Activated naive CD8-positive, alpha-beta T cell (primary cell): ENCODE measurements around the gene KBTBD2.
"Not testable (repeated sequence)": the region's sequence is repeated elsewhere in the genome, so short reads cannot be mapped to it uniquely, and the experiment has no call there.

Experiments used
- H3K27ac Mint-ChIP-seq: one replicate; pipeline ENCODE4 v1.8.0; 2021; ENCODE audit warnings: mixed read lengths
- H3K27me3 Mint-ChIP-seq: one replicate; pipeline ENCODE4 v1.8.0; 2021; ENCODE audit warnings: mixed read lengths
- H3K36me3 Mint-ChIP-seq: one replicate; pipeline ENCODE4 v1.8.0; 2021; ENCODE audit warnings: mixed read lengths
- H3K4me1 Mint-ChIP-seq: one replicate; pipeline ENCODE4 v1.8.0; 2021; ENCODE audit warnings: low read depth, mixed read lengths
- H3K4me3 Mint-ChIP-seq: one replicate; pipeline ENCODE4 v1.8.0; 2021; ENCODE audit warnings: mild to moderate bottlenecking, mixed read lengths
- H3K9me3 Mint-ChIP-seq: one replicate; pipeline ENCODE4 v1.8.0; 2021; ENCODE audit warnings: low read depth, mixed read lengths

The KBTBD2 gene

GRCh38 chr7:32850654-32851053, 40.9 kb downstream of the KBTBD2 start:
- not testable (repeated sequence) for H3K4me1 Mint-ChIP-seq, H3K4me3 Mint-ChIP-seq, H3K9me3 Mint-ChIP-seq, H3K27ac Mint-ChIP-seq, H3K36me3 Mint-ChIP-seq
- peaks cover 22% of the 10 kb centered on the region for H3K27me3 Mint-ChIP-seq

- not testable (repeated sequence) for H3K36me3 Mint-ChIP-seq, H3K4me1 Mint-ChIP-seq, H3K4me3 Mint-ChIP-seq, H3K9me3 Mint-ChIP-seq, H3K27ac Mint-ChIP-seq
- H3K27me3 Mint-ChIP-seq = peaks cover 17% of the 10 kb centered on the region
Observed at GRCh38 chr7:32848655-32849054, 42.9 kb downstream of the KBTBD2 start.

- Mint-ChIP-seq H3K4me3 (no peak overlapping the region), H3K4me1 (peaks cover 5% of the 10 kb centered on the region), H3K9me3 (no peaks in the 10 kb centered on the region), H3K27ac (no peak overlapping the region), H3K36me3 (no peaks in the 10 kb centered on the region), H3K27me3 (peaks cover 12% of the 10 kb centered on the region)
Observed at GRCh38 chr7:32846630-32847225, 44.8 kb downstream of the KBTBD2 start.

- not testable (repeated sequence) for H3K4me1 Mint-ChIP-seq, H3K27me3 Mint-ChIP-seq, H3K27ac Mint-ChIP-seq, H3K9me3 Mint-ChIP-seq, H3K4me3 Mint-ChIP-seq, H3K36me3 Mint-ChIP-seq
Observed at GRCh38 chr7:32844748-32845147, 46.8 kb downstream of the KBTBD2 start.

- not testable (repeated sequence) for H3K27ac Mint-ChIP-seq, H3K27me3 Mint-ChIP-seq, H3K36me3 Mint-ChIP-seq, H3K9me3 Mint-ChIP-seq, H3K4me1 Mint-ChIP-seq, H3K4me3 Mint-ChIP-seq
Observed at GRCh38 chr7:32843763-32844162, 47.8 kb downstream of the KBTBD2 start.

GRCh38 chr7:32839846-32840245, 51.7 kb downstream of the KBTBD2 start:
- not testable (repeated sequence) for H3K27ac Mint-ChIP-seq, H3K27me3 Mint-ChIP-seq, H3K9me3 Mint-ChIP-seq, H3K4me1 Mint-ChIP-seq, H3K4me3 Mint-ChIP-seq, H3K36me3 Mint-ChIP-seq

- H3K36me3 Mint-ChIP-seq, H3K9me3 Mint-ChIP-seq, H3K27ac Mint-ChIP-seq, H3K4me1 Mint-ChIP-seq, H3K27me3 Mint-ChIP-seq, H3K4me3 Mint-ChIP-seq: not testable (repeated sequence)
Observed at GRCh38 chr7:32828996-32829752, 62.4 kb downstream of the KBTBD2 start.
